Adipose tissue (tissue), 3 donors: ENCODE measurements around the gene MFSD1. TPM values are rescaled to one million over a fixed set of nuclear protein-coding genes. Genes with fewer than 3 reads are reported as not detected.

Experiments used
- H3K27ac ChIP-seq: one replicate; pipeline ENCODE4 v1.5.1; 2013; ENCODE audit warnings: low read depth, low read length
- WGBS, 3 donors: extraction: QIAGEN DNeasy Blood & Tissue Kit; methylation state at CpG; one replicate each; pipeline ENCODE4 v1.1.7; 2013; 5-methylcytosine and 5-hydroxymethylcytosine counted together
- polyA plus RNA-seq, 3 donors: library from polyadenylated mRNA; stranded (reverse); fragments of 200-250 nt; gene quantifications; one replicate each; pipeline ENCODE4 v1.2.3, GENCODE V29; 2013
- donor health status: healthy with polysubstance abuse.
- donor health status: Bipolar disorder and iron deficiency.
- donor health status: healthy.

MFSD1 gene
- polyA plus RNA-seq, 3 donors = 23.6 to 54.8 (median 35.5) TPM

DNA sequence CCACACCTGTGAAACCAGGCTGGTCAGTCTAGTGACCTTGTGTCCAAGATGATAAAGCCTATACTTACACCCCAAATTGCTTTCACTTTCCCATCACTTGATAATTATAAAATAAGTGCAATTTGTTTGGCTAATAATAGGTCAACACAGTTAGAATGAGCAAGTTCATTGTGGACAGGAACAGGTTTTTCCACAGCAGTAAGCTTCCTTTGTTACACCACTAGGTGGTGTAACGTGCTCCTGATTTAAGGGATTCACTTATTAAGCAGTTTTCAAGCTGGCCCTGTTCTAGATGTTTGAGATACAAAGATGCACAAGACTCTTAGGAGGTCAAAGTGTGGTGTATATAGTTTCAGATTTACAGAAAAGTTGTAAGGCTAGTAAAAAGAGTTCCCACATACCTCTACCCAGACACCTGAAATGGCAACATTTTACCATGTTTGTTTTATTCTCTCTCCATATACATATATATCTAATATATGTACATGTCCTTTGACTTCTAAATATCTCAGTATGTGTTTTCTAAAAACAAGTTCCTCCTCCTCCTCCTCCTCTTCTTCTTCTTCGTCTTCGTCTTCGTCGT is 6.8 kb upstream of the MFSD1 start:
- 72 to 81% (median 77%) methylated on average over 5 of the region's 5 CpGs for WGBS, 3 donors

DNA sequence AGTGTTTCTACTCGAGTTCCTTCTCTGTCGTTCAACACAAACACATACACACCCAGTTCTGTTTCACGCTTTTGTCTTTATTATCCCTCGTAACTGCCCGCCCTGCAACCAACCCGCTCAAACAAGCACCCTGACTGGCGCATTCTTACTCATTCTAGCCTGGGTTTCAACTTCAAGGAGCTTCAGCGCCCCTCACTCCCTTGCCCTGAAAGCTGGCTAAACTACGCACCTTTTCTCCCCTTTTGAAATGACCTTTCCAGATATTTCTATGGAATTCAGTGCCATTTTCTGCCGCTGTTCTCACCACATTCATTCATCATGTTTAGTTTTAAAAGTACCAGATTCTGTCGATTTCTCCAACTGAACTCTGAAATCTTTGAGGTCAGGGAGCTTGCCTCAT is 653 bp upstream of the MFSD1 start:
- H3K27ac ChIP-seq = peak overlapping the region; percentile 46
- 18 to 26% (median 21%) methylated on average over 11 of the region's 11 CpGs for WGBS, 3 donors

More for the DNA sequence above, 6.8 kb upstream of the MFSD1 start:
- H3K27ac ChIP-seq = no peak overlapping the region

DNA sequence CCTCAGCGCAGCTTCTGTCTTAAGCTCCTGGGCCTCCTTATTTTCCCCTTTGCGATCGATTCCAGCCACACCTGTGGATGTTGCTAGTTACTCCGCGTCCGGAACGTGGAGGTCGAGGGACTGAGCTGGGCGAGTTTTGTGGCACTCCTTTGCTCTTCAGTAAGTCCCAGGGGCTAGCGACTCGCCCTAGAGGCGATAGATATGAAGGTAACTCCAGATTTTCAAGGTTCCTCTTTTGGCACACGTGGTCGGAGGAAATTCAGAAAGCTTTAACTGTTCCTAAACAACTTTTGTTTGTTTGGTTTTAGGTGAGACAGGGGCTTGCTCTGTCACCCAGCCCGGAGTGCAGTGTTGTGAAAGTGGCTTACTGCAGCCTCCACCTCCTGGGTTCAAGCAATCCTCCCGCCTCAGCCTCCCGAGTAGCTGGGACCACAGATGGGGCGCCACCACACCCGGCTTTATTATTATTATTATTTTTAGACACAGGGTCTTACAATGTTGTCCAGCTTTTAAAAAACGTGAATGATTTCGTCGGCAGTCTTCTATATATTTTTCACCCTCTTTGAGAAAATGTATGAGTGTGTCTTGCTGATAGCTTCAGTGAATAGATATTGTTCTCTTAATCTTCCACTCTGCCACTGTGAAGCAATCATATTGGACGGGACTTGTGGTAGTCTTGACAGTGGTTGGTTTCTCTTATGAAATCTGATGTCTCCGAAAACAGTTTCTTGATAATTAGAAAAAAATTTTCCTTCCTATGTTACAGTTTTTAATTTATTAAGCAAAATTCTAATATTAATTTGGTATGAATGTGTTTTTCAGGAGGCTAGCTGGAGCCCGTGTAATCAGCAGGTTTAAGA is 785 bp downstream of the MFSD1 start:
- peak overlapping the region; percentile 60 for H3K27ac ChIP-seq
- WGBS, 3 donors = 21 to 25% (median 23%) methylated on average over 25 of the region's 25 CpGs

DNA sequence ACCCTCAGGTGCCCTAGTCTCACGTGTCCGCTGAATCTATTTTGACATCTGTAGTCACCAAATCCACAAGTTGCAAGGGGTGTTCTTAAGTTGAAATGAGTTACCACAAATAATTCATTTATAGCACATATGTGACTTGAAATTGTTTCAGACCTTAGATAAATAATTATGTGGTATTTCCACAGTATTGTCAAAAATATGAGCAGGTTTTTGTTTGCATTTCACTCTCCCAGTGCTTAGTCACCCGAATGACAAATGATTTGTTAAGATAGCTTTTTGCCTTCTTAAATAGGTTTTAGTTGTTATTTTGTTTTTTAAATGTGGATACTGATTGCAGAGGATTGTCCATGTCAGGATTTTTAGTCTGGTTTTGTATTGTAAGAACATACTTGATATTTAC is 2.6 kb downstream of the MFSD1 start:
- no peak overlapping the region for H3K27ac ChIP-seq
- 61 to 88% (median 85%) methylated on average over 3 of the region's 3 CpGs for WGBS, 3 donors

DNA sequence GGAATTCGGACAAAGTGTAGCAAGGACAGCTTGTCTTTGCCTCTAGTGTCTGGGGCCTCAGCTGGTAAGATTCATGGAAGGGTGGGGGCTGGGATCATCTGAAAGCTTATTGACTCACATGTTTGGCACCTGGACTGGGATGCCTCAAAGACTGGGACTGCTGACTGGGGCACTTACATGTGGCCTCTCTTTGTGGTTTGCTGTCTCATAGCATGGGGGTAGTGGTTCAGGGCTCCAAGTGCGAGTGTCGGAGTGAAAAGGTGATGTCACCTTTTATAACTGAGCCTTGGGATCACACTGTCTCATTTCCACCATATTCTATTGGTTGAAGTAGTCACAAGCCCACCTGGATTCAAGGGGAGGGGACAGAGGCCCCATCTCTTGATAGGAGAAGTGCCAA is 6.8 kb downstream of the MFSD1 start:
- no peak overlapping the region for H3K27ac ChIP-seq
- WGBS, 3 donors = 63 to 92% (median 68%) methylated on average over 3 of the region's 3 CpGs

DNA sequence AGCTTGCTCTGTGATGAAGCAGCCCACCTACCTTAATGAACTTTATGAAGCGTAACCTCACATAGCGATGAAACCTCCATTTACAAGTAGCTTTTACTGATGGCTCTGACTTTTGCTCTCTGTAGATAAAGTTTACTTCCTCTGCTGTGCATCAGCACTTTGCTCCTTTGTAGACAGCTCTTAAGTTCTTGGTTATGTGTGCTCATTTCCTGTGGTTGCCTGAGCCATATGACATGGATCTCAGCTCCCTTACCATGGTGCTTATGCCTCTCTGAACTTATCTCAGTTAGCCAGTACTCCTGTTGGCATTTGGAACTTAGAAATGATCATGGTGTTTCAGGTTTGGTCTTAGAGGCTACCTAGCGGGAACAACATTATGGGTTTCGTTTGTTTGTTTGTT is 7.8 kb downstream of the MFSD1 start:
- 69 to 96% (median 79%) methylated on average over 4 of the region's 4 CpGs for WGBS, 3 donors
- no peak overlapping the region for H3K27ac ChIP-seq

DNA sequence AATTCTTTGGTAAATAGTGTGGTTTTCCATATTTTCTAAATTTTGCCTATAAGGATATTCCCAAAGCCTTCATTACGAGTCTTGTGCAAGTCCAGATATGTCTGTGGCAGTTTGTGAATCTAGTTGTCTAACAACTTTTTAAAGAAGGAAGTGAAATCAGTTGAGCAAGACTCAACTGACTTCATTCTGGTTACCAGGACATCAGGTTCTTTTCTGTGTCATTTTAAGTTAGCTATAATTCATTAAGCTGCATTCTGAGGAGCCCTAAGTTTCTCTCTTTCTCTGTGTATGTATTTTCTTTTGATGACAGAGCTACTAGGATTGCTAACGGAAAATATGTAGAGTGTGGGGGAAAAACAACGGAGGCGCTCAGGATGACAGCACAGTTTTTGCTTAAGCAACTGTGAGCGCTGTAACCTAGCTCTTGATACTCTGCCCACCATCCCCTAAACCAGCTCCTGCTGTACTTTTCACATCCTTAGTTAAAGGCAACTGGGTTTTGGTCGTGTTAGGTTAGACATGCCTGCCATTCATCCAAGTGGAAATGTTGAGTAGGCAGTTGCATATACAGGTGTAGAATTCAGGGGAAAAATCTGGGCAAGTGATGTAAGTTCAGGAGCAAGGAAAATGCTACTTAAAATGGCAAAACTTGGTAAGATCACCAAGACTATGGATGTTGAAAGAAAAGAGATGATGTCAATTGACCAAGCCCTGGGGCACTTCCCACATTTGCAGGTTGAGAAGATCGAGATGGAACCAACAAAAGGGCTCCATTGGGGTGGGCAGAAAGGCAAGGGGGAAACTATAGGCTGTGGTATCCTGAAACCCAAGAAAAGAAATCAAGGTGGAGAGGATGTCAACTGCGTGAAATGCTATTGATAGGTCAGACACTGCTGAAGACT is 9.2 kb downstream of the MFSD1 start:
- WGBS, 3 donors = 55 to 85% (median 64%) methylated on average over 8 of the region's 8 CpGs

DNA sequence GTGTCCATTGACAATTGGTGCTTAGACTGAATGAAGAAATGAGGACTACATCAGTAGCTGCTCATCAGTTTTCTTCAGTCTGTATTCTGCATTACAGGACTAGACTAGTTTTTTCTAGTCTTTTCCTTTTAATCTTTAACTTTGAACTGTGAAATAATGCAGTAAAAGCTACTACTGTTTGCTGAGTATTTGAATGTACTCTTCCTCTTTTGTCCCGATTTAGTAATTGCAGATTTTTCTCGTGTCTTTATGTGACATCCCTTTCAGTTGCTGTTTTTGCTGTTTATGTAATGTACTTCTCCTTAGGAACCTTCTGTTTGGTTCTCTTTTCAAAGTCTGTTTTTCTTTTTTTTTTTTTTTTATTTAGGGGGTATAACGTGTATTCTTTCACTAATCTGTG is 17.4 kb downstream of the MFSD1 start:
- 54 to 80% (median 60%) methylated on average over 3 of the region's 3 CpGs for WGBS, 3 donors
- no peak overlapping the region for H3K27ac ChIP-seq

More for the DNA sequence above, 9.2 kb downstream of the MFSD1 start:
- peak overlapping the region; percentile 23 for H3K27ac ChIP-seq

DNA sequence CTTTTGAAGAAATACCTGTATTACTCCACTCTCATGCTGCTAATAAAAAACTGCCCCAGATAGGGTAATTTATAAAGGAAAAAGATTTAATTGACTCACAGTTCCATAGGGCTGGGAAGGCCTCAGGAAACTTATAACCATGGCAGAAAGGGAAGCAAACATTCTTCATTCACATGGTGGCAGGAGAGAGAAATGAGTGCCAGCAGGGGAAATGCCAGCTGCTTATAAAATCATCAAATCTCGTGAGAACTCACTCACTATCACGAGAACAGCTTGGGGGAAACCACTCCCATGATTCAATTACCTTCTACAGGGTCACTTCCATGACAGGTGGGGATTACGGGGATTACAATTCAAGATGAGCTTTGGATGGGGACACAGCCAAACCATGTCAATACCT is 18.7 kb downstream of the MFSD1 start:
- H3K27ac ChIP-seq = no peak overlapping the region
- WGBS, 3 donors = 72 to 78% (median 77%) methylated on average over 3 of the region's 3 CpGs

DNA sequence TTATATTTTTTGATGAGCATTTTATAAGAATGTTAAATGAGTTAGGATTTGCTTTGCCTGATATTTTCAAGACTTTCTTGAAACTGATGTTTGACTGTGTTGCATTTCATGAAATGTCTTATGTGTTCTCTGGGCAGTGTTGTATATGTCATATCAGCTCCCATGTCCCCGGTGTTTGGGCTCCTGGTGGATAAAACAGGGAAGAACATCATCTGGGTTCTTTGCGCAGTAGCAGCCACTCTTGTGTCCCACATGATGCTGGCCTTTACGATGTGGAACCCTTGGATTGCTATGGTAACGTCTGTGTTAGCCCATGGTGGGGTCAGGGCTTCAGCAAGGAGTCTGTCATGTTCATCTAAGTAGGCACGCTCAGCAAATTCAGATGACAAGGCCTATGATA is 20.0 kb downstream of the MFSD1 start:
- no peak overlapping the region for H3K27ac ChIP-seq
- WGBS, 3 donors = 90 to 98% (median 96%) methylated on average over 5 of the region's 5 CpGs

DNA sequence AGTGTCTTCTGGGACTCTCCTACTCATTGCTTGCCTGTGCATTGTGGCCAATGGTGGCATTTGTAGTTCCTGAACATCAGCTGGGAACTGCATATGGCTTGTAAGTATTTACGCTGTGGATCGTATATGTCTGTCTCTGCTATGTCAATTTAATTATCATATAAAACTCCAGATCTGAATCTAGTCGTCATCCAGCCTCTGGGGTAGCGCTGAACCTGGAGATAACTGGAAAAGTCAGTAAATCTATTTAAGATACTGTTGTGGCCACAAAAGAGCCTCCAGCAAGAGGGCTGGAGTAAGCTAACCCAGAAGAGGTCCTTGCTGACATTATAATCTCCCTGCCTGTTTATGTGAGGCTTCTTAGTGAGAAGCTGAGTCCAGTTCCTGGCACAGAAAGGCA is 21.6 kb downstream of the MFSD1 start:
- H3K27ac ChIP-seq = no peak overlapping the region
- WGBS, 3 donors = 94 to 97% (median 95%) methylated on average over 4 of the region's 4 CpGs

DNA sequence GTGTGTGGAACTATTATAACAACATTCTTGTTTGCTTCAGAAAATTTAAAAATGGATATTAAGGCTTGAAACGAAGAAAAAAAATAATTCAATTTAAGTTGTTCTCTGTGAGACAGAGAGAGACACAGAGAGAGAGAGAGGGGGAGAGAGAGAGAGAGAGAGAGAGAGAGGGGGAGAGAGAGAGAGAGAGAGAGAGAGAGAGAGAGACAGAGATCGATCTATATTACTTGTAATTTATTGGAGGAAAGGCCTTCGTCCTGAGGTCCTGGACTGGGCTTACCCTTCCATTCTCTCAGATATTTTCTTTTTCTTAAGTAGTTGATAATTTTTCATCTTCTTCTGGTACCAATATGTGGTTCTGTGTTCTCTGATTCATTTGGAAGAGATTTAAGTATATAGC is 25.9 kb downstream of the MFSD1 start:
- no peak overlapping the region for H3K27ac ChIP-seq
- 79 to 90% (median 85%) methylated on average over 3 of the region's 3 CpGs for WGBS, 3 donors

DNA sequence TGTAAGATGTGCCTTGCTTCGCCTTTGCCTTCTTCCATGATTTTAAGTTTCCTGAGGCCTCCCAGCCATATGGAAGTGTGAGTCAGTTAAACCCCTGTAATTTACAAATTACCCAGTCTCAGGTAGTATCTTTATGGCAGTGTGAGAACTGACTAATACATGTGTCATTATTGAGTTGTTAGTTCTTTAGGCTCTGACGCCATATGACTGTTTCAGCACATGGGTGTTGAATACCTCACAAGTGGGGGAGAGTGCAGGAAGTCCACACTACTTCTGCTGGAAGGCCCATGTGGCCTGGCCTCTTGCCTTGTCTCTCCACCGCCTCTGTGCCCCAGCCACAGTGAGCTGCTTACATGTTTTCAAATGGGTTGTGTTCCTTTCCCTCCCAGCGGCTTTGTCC is 28.5 kb downstream of the MFSD1 start:
- no peak overlapping the region for H3K27ac ChIP-seq
- 91 to 98% (median 95%) methylated on average over 4 of the region's 4 CpGs for WGBS, 3 donors

DNA sequence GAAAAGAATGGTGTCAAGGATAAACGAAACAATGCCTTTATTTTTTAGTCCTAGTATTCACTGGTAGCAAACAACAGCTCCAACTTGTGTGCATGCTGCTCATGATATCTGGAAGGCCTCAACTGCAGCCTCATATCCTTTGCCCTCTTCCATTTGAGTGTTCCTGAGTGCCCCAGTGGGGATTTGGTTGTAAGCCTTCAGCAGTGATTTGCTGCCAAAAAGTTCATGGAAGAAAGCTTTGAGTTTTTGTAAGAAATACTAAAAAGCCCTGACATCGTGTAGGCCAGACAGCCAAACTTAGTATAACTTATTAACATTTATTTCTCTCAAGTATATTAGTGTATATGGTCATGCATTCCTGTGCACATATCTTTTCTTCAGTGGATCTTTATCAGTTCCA is 30.0 kb downstream of the MFSD1 start:
- WGBS, 3 donors = 64 to 77% (median 69%) methylated on average over 2 of the region's 2 CpGs

DNA sequence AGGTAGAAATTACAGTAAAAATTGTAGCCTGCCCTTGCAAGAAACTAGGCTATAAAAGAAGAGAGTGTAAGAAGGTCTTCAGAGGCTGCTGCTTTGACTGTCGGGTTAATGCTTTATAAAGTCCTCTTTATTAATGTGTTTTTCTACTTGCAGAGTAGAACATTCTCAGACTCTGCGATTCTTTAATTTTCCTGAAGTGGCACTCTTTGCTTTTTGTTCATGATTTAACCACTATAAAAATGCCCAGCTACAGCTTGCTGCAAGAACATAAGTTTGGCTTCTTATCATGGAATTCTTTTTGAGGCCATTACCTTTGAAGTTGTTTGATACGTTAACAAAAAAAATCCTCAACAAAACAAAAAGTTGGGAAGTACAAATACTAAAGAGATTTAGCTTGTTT is 33.8 kb downstream of the MFSD1 start:
- no peak overlapping the region for H3K27ac ChIP-seq
- 41 to 81% (median 69%) methylated on average over 3 of the region's 3 CpGs for WGBS, 3 donors

More for the DNA sequence above, 30.0 kb downstream of the MFSD1 start:
- H3K27ac ChIP-seq = no peak overlapping the region

DNA sequence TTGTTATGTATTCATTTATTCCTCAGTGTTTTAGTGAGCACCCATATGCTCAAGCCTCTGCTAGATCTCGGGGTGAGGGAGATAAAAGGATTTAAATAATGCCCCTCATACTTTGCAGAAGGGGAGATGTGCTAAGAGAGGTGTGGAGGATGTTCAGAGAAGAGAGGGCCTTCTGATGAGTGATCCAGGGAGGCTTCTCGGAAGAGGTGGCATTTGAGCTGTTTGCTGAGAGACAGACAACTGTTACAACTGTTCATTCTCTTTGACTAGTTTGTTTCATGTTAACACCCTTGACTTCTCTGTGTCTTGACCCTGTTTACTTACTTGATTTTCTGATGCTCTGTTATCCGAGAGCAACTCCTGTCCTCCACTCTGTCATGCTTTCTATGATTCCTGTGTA is 34.5 kb downstream of the MFSD1 start:
- 90 to 91% (median 90%) methylated on average over 3 of the region's 3 CpGs for WGBS, 3 donors
- no peak overlapping the region for H3K27ac ChIP-seq

DNA sequence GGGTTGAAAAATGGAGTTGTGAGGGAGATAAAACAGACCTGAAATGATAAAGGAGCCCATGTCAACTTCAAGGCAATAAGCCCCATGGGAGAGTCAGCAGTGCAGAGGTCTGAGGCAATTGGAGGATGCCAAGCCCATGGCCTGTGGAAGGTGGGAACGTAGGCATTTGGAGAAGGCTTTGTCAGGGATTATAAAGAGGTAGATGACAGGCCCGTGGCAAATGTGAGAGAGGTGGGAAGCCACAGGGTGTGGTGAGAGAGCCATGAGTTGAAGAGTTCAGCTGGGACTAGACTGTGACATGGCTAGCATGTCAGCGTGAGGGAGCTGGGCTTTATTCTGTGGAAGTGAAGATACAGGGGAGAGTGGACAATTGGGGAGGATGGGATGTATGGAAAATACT is 35.4 kb downstream of the MFSD1 start:
- 71 to 76% (median 75%) methylated on average over 3 of the region's 3 CpGs for WGBS, 3 donors
- H3K27ac ChIP-seq = no peak overlapping the region

DNA sequence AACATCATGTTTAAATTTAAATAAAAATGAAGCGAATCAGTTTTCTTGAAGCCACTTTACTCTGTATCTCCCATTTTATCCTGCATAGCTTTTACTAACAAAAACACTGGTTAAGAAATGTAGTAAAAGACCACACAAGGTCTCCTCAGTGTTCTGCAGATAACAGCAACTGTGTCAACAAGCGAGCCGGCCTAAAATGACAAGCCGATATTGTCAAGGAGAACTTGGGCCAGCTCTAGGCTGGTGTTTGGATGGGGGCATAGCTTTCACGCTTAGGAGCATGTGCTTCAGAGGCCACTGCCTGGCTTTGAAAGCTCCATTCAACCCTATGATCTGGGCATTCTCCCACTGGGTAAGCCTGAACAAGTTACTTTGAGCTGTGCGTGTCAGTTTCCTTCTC is 38.1 kb downstream of the MFSD1 start:
- H3K27ac ChIP-seq = no peak overlapping the region
- WGBS, 3 donors = 41 to 95% (median 94%) methylated on average over 6 of the region's 6 CpGs

DNA sequence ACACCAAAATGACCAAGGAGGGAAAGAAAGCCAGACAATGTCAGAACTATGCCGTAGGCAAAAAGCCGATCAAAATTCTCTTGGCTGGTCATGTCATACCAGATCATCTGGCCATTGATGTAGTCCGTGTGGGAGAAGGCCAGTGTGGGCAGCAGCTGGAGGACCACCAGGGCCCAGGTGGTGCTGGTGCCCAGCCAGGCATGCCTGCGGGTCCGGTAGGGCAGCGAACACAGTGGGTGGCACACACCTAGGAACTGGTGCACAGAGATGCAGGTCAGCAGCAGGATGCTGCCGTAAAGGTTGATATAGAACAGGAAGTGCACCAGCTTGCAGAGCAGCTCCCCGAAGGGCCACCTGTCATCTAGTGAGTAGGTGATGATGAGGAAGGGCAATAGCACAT is 39.5 kb downstream of the MFSD1 start:
- WGBS, 3 donors = 89 to 92% (median 91%) methylated on average over 8 of the region's 8 CpGs
- H3K27ac ChIP-seq = no peak overlapping the region
